Fibroblast of pulmonary artery (primary cell): ENCODE measurements around the gene PIP5KL1.

ENCODE experiments used
- DNase-seq: peaks from one replicate; pipeline ENCODE4 v3.0.0-alpha.2; 2010; ENCODE audit warnings: low read depth
- H3K4me3 ChIP-seq: replicated peaks from 2 replicates; pipeline ENCODE4 v1.5.1; 2011; ENCODE audit warnings: low read depth, mild to moderate bottlenecking, control low read depth, low read length, moderate library complexity
- CTCF ChIP-seq: IDR thresholded peaks from 2 replicates; pipeline ENCODE4 v1.5.1; 2011; ENCODE audit warnings: mild to moderate bottlenecking, control low read depth, low read length, inconsistent platforms; ENCODE audit errors: missing control alignments

PIP5KL1 gene

GRCh38 chr9:127966416-127967150 is 36.0 kb upstream of the PIP5KL1 start:
- no peak for DNase-seq
- no peak overlapping the region for H3K4me3 ChIP-seq
- TF ChIP-seq CTCF: no peak

DNA sequence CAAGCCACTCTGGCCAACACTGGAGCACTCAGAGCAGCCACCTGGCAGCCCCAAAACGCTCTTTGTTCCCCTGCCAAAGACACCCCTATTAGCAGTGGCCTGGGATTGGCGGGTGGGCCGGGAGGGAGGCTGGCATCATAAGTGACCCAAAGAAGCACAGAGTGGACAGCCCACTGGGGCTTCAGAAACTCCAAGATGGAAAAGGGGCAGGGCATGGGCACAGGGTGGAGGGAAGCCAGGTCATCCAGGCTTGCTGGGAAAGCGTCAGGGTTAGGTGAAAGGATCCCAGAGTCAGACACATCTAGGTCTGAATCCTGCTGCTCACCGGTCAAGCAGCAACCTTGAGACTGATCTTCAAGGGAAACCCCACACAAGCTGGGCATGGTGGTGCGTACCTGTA is 35.4 kb upstream of the PIP5KL1 start:
- H3K4me3 ChIP-seq: no peak overlapping the region
- no peak for TF ChIP-seq CTCF
- no peak for DNase-seq

DNA sequence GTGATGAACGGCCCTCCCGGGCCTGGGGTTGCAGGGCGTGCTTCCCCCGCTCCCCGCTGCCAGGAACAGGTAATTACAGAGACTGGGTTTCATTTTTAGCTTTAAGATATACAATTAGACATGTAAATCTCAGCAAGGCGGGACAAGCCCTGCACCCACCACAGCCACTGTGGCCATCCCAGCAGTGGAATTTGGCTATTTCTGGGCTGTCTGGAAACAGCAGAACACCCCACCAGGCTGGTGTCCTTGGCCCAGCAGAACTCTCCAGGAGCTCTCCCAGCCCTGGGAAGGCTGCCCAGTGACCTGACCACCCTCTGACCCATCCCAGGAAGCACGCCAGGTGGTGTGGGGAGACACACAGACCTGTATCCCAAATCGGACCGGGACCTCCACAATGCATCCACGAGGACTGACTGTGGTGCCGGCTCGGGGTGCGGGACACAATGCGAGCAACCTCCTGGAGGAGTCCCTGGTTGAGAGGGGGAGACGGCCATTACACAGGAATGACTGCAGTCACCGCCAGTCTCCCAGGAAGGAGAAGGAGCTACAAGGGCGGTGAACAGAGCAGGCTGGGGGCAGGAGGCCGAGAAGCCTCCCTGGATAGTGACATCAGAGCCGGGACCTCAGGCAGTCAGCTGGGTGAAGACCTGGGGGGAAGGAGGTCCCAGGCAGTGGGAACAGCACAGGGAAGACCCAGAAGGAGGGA is 32.9 kb upstream of the PIP5KL1 start:
- no peak overlapping the region for H3K4me3 ChIP-seq
- TF ChIP-seq CTCF: no peak
- DNase-seq: no peak

DNA sequence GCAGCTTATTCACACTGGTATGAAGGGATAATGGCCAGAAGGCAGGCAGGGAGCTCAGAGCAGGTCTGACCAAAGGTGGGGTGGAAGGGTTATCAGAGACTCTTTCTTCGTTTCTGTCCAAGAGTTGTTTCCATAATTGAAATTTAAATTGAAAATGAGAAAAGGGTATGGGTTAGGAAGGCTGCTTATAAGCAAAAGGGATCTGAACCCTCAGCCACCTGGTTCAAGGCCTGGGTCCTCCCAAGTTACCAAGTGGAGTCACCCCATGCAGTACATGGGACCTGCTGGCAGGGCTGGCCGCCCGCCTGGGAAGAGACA is 32.4 kb upstream of the PIP5KL1 start:
- no peak overlapping the region for H3K4me3 ChIP-seq
- DNase-seq: no peak
- TF ChIP-seq CTCF: no peak

- no peak for DNase-seq
- no peak overlapping the region for H3K4me3 ChIP-seq
- no peak for TF ChIP-seq CTCF
Observed at GRCh38 chr9:127962278-127962677, 31.7 kb upstream of the PIP5KL1 start.

- DNase-seq: no peak
- H3K4me3 ChIP-seq: no peak overlapping the region
- no peak for TF ChIP-seq CTCF
Observed at GRCh38 chr9:127961613-127962155, 31.1 kb upstream of the PIP5KL1 start.
